ENCODE measurements around the gene PALLD.

The PALLD gene

DNA sequence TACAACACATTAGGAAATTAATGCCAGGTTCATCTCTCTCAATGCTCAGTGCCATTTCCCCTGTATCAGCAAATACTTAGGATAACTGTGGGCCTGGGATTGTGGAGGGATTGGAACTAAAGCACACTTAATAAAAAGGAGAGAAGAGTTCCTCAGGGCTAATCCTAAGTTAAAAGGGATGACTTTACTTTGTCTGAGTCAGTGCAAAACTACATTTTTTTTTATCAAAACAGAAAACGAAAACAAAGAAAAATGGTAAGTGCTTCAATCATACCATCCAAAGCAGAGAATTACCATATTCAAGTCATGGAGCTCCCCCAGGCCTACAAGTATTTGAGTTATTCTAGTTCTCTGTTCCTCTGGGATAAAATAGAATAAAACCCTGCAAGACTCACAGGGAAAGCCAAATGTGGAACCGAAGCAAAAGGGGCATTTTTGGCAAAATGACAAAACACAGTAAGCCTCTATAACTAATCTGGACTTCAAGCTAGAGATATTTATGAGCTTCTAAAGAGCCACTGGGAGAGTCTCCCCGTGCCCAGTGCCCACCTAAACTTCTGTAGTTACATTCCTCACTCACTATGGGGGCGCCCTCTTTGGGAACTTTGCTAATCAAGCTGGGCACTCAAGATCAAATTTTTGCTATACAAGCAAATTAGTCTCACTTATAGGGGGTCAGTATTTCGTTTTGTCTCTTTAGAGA, 53.4 kb downstream of the PALLD start:
- no peak for FAIRE-seq
- TF ChIP-seq POLR2AphosphoS5 (IDR thresholded peaks at IDR 0.05; ENCODE audit: low read depth, low read length) (no peak), SPI1 (IDR thresholded peaks at IDR 0.05; ENCODE audit: low read depth, low read length) (no peak), POLR2A (IDR thresholded peaks at IDR 0.05; ENCODE audit: low read depth, low read length) (no peak), PAX5 (IDR thresholded peaks at IDR 0.05; ENCODE audit: insufficient read depth, low read length, severe bottlenecking) (no peak), TAF1 (IDR thresholded peaks at IDR 0.05; ENCODE audit: low read depth, low read length) (no peak), POU2F2 (IDR thresholded peaks at IDR 0.05; ENCODE audit: low read depth, low read length) (no peak)
- DNase-seq (ENCODE audit: insufficient read length, low spot score), result no peak

DNA sequence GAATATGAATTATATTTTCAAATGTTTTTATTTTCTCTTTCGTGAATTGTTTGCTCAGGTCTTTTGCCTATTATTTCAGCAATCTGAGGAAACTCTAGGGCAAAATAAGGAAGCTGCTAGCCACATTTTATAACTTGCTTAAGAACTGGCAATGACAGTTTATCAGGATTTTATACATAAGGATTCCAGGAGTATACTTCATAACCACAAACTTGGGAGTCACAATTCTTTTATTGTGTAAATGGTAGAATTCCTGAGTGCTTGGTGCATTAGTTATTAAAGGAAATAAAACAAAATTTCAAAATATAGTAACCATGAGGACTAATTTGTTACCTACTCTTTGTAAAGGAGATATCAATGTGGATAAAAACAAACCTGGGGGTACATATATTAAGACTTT, 54.4 kb downstream of the PALLD start:
- TF ChIP-seq TAF1 (IDR thresholded peaks at IDR 0.05; ENCODE audit: low read depth, low read length) (no peak), PAX5 (IDR thresholded peaks at IDR 0.05; ENCODE audit: insufficient read depth, low read length, severe bottlenecking) (no peak), POU2F2 (IDR thresholded peaks at IDR 0.05; ENCODE audit: low read depth, low read length) (no peak), POLR2AphosphoS5 (IDR thresholded peaks at IDR 0.05; ENCODE audit: low read depth, low read length) (no peak), SPI1 (IDR thresholded peaks at IDR 0.05; ENCODE audit: low read depth, low read length) (no peak), POLR2A (IDR thresholded peaks at IDR 0.05; ENCODE audit: low read depth, low read length) (no peak)
- DNase-seq (ENCODE audit: insufficient read length, low spot score) (no peak), FAIRE-seq (no peak)

DNA sequence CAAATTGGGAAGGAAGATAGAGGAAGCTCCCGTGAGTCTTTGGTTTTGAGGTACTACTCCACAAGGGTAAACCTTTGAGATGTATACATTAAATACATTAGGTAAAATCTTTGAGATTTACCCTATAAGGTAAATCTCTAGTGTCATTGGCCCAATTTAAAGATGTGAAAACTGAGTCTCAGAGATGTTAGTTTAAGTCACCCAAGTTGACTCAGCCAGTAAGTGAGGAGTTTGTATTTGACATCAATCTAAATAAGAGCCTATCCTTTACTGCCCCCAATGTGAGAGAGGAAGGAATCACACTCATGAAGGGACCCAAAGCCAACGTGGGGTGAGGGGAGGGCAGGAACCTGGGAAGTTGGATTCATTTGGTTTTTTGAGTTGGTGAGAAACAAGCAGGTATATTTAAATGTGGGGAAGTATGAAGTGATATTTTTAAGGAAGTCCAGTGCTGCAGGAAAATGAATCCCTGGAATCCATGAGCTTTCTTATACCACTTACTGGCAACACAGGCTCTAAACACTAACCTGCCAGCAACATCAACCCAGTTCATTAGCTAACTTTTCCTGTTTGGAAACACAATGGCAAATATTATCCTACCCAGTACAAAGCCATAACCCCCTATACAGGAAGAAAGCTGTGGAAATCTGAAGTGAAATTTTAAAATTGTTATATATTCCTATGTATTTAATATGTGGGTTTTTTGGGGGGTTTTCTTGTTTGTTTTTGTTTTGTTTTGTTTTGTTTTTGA, 55.3 kb downstream of the PALLD start:
- DNase-seq (ENCODE audit: insufficient read length, low spot score), result no peak
- no peak for FAIRE-seq

DNA sequence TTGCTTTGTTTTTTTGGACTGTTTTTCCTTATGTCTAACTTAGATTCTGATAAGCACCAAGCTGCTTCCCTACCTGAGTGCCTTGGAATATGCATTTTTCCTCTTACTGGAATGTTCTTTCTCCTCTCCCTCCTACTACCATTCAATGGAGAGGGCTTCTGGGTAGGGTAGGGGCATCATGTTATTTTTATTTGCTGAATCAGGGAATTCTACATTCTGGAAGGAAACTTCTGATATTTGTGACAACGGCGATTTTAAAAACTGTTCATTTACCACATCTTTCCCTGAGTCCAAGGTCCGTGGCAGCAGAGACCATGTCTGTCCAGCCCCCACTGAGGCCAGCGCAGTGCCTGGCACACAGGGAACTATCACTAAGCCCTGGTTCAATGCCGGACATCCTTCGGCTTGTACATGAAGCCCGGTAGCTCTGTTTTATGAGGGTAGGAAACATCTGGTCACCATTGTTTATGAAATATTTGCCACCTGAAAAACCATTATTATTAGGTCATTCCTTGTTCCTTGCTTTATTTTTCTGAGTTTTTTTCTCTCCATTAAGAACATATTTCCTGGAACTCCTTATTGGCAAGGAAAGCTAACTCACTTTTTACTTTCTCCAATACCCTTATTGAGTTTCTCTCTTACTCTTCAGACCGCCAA, 57.0 kb downstream of the PALLD start:
- no peak for FAIRE-seq
- no peak for DNase-seq (ENCODE audit: insufficient read length, low spot score)
- TF ChIP-seq SPI1 (IDR thresholded peaks at IDR 0.05; ENCODE audit: low read depth, low read length) (no peak), PAX5 (IDR thresholded peaks at IDR 0.05; ENCODE audit: insufficient read depth, low read length, severe bottlenecking) (no peak), POU2F2 (IDR thresholded peaks at IDR 0.05; ENCODE audit: low read depth, low read length) (no peak), POLR2A (IDR thresholded peaks at IDR 0.05; ENCODE audit: low read depth, low read length) (no peak), POLR2AphosphoS5 (IDR thresholded peaks at IDR 0.05; ENCODE audit: low read depth, low read length) (no peak), TAF1 (IDR thresholded peaks at IDR 0.05; ENCODE audit: low read depth, low read length) (no peak)

More for the DNA sequence above, 55.3 kb downstream of the PALLD start:
- TF ChIP-seq POLR2AphosphoS5 (IDR thresholded peaks at IDR 0.05; ENCODE audit: low read depth, low read length) (no peak), SPI1 (IDR thresholded peaks at IDR 0.05; ENCODE audit: low read depth, low read length) (no peak), TAF1 (IDR thresholded peaks at IDR 0.05; ENCODE audit: low read depth, low read length) (no peak), POU2F2 (IDR thresholded peaks at IDR 0.05; ENCODE audit: low read depth, low read length) (no peak), POLR2A (IDR thresholded peaks at IDR 0.05; ENCODE audit: low read depth, low read length) (no peak), PAX5 (IDR thresholded peaks at IDR 0.05; ENCODE audit: insufficient read depth, low read length, severe bottlenecking) (no peak)

DNA sequence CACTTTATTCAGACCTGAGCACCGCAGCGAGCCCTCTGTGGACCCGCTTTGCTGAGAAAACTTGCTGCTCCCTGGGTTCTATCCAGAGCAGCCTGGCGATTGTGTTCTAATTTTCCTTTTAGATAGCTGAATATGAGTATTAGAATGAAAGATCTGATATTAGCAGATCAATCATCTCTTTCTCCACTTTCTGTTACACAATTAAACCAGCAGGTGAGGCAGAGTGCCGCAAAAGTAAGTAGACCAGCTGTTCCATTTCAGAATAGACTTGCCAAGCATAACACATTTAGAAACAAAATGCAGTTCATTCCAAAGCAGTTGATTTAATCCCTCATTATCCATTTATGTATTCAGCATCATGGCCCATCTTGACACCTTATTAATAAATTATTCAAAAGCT, 58.6 kb downstream of the PALLD start:
- FAIRE-seq, result no peak
- DNase-seq (ENCODE audit: insufficient read length, low spot score), result no peak
- no peak for TF ChIP-seq PAX5 (IDR thresholded peaks at IDR 0.05; ENCODE audit: insufficient read depth, low read length, severe bottlenecking)

DNA sequence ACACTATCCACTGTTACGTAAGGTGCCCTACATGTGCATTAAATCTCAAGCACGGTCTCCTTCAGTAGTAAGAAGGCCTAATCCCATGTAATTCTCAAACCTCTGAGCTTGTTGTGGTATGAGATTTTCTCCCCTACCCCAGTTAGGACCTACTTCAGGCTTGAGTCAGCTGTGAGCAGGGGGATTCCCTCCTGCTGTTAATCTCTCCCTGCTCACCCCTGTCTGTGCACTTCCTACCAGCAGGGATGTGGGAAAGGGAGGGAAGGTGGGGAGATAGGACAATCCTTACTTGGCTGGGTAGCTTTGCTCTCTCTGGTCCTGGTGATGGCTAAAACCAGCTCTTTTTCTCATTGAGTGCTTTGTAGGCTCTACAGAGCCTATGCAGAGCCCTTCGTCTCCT, 60.8 kb downstream of the PALLD start:
- DNase-seq (ENCODE audit: insufficient read length, low spot score) (no peak), FAIRE-seq (no peak)
- TF ChIP-seq POLR2A (IDR thresholded peaks at IDR 0.05; ENCODE audit: low read depth, low read length) (no peak), POLR2AphosphoS5 (IDR thresholded peaks at IDR 0.05; ENCODE audit: low read depth, low read length) (no peak), SPI1 (IDR thresholded peaks at IDR 0.05; ENCODE audit: low read depth, low read length) (no peak), POU2F2 (IDR thresholded peaks at IDR 0.05; ENCODE audit: low read depth, low read length) (no peak), PAX5 (IDR thresholded peaks at IDR 0.05; ENCODE audit: insufficient read depth, low read length, severe bottlenecking) (no peak), TAF1 (IDR thresholded peaks at IDR 0.05; ENCODE audit: low read depth, low read length) (no peak)

DNA sequence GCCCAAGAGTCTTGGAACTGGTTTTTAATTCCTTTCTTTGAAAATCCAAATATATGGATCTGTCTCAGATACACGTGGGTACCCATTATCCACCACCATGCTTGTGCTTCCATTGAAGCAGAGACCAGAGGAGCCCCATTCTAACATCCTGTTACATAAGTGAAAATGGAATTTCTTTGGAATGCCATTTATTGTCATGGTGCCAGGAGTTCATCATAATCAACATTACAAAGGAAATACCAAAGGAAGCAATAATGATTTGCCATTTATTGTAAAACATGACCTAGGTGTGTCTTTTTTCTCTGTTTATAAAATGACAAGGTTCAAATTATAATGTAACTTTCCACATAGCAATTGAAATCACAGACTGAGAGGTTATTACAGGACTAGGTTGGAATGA, 61.7 kb downstream of the PALLD start:
- DNase-seq (ENCODE audit: insufficient read length, low spot score) (no peak), FAIRE-seq (no peak)
- TF ChIP-seq TAF1 (IDR thresholded peaks at IDR 0.05; ENCODE audit: low read depth, low read length), result no peak

DNA sequence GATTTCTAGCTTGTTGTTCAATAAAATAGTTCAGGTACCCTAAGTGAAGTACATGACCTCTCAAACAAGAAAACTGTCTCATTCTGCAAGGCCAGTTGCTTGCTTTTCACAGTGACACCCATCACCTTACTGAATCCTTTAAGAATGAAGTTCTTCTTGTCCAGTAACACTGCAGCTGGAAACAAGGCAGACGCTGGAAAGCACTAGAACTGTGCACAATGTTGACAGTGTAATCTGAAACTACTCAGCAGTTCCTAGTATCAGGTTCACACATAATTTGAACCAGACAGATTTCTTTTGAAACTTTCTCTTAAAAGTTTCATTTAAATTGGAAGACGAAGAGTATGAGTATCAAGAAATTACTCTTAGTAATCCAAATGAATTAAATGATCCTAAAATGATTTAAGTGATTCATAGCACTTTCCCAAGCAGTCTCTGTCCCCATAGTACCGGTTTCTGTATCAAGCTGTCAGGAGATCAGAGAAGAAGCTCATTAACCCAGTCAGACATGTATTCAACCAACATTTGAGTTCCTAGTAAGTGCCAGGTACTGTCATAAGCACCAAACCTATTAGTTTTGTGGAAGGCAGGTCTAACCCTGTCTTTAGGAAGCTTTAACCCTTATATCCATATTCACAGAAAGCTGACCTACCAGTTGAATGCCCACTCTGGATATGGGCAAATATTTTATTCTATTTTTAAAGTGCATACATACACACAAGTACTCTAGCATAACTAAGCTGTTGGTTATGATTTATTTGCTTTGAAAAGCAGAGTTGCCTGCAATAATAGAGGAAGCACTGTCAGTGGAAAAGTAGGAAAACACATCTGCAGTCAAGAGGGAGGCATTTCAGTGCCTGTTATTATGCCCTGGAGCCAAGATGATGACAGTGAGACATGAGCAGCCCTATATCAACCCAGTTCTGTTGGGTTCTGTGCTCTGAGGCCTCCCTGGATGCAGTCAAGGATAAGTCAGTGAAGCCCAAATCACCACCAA, 63.6 kb downstream of the PALLD start:
- FAIRE-seq, result no peak
- DNase-seq (ENCODE audit: insufficient read length, low spot score), result no peak
- TF ChIP-seq TAF1 (IDR thresholded peaks at IDR 0.05; ENCODE audit: low read depth, low read length) (no peak), SPI1 (IDR thresholded peaks at IDR 0.05; ENCODE audit: low read depth, low read length) (no peak), POU2F2 (IDR thresholded peaks at IDR 0.05; ENCODE audit: low read depth, low read length) (no peak), POLR2A (IDR thresholded peaks at IDR 0.05; ENCODE audit: low read depth, low read length) (no peak), POLR2AphosphoS5 (IDR thresholded peaks at IDR 0.05; ENCODE audit: low read depth, low read length) (no peak), PAX5 (IDR thresholded peaks at IDR 0.05; ENCODE audit: insufficient read depth, low read length, severe bottlenecking) (no peak)

DNA sequence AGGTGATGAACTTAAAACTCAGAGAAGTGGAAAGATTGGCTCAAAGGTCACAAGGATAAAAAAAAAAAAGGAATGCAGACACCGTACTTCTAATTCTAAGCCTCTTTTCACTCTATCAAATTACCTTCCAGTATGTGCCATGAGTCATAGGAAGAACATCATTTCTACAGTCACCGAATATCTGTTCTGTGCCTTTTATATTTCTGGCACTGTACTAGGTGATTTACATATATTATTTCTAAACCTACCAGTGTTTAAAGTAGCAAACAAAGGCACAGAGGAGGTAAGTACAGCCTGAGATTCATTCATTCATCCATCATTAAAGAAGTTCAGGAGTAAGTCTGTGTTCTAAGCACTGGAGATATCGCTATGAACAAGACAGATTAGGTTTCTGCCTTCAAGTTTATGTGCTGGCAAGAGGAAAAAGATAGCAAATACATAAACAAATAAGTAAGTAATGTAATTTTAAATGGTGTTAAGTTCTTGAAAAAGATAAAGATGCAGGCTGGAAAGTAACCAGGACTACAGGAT, 65.3 kb downstream of the PALLD start:
- no peak for FAIRE-seq
- DNase-seq (ENCODE audit: insufficient read length, low spot score), result no peak
- no peak for TF ChIP-seq POLR2A (IDR thresholded peaks at IDR 0.05; ENCODE audit: low read depth, low read length)
- TF ChIP-seq PAX5 (IDR thresholded peaks at IDR 0.05; ENCODE audit: insufficient read depth, low read length, severe bottlenecking), result no peak
- no peak for TF ChIP-seq POU2F2 (IDR thresholded peaks at IDR 0.05; ENCODE audit: low read depth, low read length)
- TF ChIP-seq TAF1 (IDR thresholded peaks at IDR 0.05; ENCODE audit: low read depth, low read length), result no peak
- TF ChIP-seq POLR2AphosphoS5 (IDR thresholded peaks at IDR 0.05; ENCODE audit: low read depth, low read length), result no peak
- no peak for TF ChIP-seq SPI1 (IDR thresholded peaks at IDR 0.05; ENCODE audit: low read depth, low read length)

All from GM12891 (cell line).